IPS-15b (cell line): ENCODE data around the gene FBXO17.

ENCODE experiments used
- H3K27me3 ChIP-seq: one replicate; pipeline ENCODE4 v1.6.1; 2013; ENCODE audit warnings: low read length; ENCODE audit not compliant: control insufficient read depth, insufficient read depth
- H3K36me3 ChIP-seq: one replicate; pipeline ENCODE4 v1.6.1; 2013; ENCODE audit warnings: low read length; ENCODE audit not compliant: control insufficient read depth, insufficient read depth
- H3K4me1 ChIP-seq: one replicate; pipeline ENCODE4 v1.6.1; 2013; ENCODE audit warnings: mild to moderate bottlenecking, low read length; ENCODE audit not compliant: control insufficient read depth, insufficient read depth
- H3K4me3 ChIP-seq: one replicate; pipeline ENCODE4 v1.5.1; 2013; ENCODE audit warnings: low read depth, low read length
- H3K9ac ChIP-seq: one replicate; pipeline ENCODE4 v1.6.1; 2013; ENCODE audit warnings: low read depth, mild to moderate bottlenecking, low read length
- H3K9me3 ChIP-seq: one replicate; pipeline ENCODE4 v1.6.1; 2013; ENCODE audit warnings: mild to moderate bottlenecking, low read length; ENCODE audit not compliant: control insufficient read depth, insufficient read depth

Gene FBXO17

DNA sequence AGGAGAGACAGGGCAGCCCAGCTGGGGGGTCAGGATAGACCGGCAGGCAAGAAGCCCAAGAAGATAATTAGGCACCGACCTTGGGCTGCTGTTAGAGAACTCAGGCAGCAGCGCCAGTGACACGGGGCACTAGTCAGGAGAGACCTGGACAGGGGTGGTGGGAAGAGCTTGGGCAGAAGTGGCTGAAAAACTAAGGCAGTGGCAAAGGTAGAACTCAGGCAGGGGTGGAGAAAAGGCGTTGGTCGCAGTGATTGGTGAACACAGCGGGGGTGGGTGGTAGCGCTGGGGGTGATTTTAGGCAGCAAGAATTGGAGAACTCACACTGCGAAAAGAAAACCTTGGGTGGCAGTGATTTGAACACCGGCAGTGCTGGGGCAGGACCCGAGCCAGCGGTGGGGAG, 67.9 kb downstream of the FBXO17 start:
- peaks cover 23% of the 10 kb centered on the region for H3K36me3 ChIP-seq
- no peak overlapping the region for H3K9ac ChIP-seq
- H3K4me1 ChIP-seq: no peaks in the 10 kb centered on the region
- no peaks in the 10 kb centered on the region for H3K9me3 ChIP-seq
- no peaks in the 10 kb centered on the region for H3K27me3 ChIP-seq
- no peak overlapping the region for H3K4me3 ChIP-seq

DNA sequence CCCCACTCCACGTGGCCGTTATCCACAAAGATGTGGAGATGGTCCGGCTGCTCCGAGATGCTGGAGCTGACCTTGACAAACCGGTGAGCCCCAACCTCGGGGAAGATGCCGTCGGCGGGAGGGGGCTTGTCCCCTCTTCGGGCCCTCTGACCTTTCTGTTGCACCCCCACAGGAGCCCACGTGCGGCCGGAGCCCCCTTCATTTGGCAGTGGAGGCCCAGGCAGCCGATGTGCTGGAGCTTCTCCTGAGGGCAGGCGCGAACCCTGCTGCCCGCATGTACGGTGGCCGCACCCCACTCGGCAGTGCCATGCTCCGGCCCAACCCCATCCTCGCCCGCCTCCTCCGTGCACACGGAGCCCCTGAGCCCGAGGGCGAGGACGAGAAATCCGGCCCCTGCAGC, 68.3 kb downstream of the FBXO17 start:
- Histone ChIP-seq H3K4me3 (no peak overlapping the region), H3K36me3 (peaks cover 23% of the 10 kb centered on the region), H3K27me3 (no peaks in the 10 kb centered on the region), H3K9ac (no peak overlapping the region), H3K9me3 (no peaks in the 10 kb centered on the region), H3K4me1 (no peaks in the 10 kb centered on the region)

DNA sequence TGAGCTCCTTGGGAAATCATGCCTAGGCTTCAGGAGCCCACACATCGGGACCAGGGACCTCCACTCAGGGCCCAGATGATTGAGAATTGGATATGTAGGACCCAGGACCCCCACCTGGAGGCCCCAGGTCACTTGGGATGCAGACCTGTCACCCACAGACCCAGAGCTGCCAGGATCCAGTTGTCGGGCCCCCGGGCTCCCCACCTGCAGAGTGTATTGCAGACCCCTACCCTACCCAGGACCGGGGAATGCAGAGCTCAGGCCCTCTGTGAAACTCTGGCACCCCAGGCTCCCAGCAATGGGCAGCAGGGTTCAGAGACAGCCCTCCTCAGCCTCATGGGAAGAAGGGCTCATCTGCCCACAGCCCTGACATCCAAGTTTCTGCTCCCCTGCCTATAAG, 69.9 kb downstream of the FBXO17 start:
- Histone ChIP-seq H3K4me1 (peaks cover 6% of the 10 kb centered on the region), H3K4me3 (no peak overlapping the region), H3K36me3 (peaks cover 23% of the 10 kb centered on the region), H3K9ac (no peak overlapping the region), H3K27me3 (no peaks in the 10 kb centered on the region), H3K9me3 (no peaks in the 10 kb centered on the region)

DNA sequence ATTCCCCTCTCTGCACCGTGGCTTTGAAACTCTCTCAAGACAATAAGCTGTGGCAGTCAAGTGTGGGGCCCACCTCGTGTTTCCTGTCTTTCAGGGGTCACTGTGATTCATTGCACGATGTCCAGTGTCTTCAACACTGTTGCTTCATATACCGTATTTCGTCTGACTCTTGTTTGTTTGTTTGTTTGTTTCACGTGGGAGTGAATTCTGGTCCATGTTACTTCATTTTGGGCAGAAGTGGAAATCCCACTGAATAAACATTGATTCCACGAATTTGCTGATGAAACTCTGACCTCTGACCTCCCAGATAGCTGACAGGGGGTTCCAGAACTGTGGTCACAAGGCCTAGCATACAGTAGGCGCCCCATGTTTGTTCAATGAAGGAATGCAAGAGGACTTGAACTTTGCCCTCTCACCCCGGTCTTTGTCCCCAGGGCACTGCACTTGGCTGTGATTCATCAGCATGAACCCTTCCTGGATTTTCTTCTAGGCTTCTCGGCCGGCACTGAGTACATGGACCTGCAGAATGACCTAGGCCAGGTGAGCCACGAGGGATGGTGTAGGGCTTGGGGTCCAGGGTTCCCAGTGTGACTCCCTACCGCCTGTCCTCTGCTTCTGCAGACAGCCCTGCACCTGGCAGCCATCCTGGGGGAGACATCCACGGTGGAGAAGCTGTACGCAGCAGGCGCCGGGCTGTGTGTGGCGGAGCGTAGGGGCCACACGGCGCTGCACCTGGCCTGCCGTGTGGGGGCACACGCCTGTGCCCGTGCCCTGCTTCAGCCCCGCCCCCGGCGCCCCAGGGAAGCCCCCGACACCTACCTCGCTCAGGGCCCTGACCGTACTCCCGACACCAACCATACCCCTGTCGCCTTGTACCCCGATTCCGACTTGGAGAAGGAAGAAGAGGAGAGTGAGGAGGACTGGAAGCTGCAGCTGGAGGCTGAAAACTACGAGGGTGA, 70.7 kb downstream of the FBXO17 start:
- Histone ChIP-seq H3K36me3 (peaks cover 23% of the 10 kb centered on the region), H3K4me1 (peaks cover 6% of the 10 kb centered on the region), H3K9ac (no peak overlapping the region), H3K4me3 (no peak overlapping the region), H3K9me3 (no peaks in the 10 kb centered on the region), H3K27me3 (no peaks in the 10 kb centered on the region)

DNA sequence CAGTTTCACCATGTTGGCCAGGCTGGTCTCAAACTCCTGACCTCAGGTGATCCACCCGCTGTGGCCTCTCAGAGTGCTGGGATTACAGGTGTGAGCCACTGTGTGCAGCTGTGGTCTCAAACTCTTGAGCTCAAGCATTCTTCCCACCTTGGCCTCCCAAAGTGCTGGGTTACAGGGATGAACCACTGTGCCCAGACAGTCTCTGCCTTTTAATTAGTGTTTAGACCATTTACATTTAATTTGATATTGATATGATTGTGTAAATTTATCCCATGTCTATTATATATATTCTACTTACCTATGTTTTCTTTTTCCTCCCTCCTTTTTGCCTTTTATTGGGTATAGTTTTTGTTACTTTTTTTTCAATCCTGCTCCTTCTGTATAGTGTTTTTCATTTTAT, 73.9 kb downstream of the FBXO17 start:
- peaks cover 6% of the 10 kb centered on the region for H3K4me1 ChIP-seq
- H3K9me3 ChIP-seq: no peaks in the 10 kb centered on the region
- peaks cover 14% of the 10 kb centered on the region for H3K36me3 ChIP-seq
- H3K9ac ChIP-seq: no peak overlapping the region
- peaks cover 14% of the 10 kb centered on the region for H3K27me3 ChIP-seq
- H3K4me3 ChIP-seq: no peak overlapping the region

DNA sequence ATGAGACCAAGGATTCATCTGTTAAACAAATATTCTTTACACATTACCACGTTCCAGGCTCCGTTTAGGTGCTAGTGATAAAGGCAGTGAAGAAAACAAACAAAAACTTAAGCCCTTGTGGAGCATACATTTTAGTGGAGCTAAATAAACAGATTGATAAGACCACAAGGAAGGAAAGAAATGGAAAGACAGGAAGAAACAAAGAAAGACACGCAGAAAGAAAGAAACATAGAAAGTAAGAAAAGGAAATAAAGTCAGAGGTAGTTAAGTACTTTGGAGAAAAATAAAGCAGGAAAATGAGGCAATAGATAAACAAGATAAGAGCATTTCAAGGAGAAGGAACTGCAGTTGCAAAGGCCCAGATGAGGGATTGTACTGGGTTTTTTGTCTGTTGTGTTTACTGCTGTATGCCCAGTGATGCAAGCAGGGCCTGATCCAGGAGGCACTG, 74.8 kb downstream of the FBXO17 start:
- peak overlapping the region; percentile 62 for H3K4me3 ChIP-seq
- peaks cover 12% of the 10 kb centered on the region for H3K36me3 ChIP-seq
- no peaks in the 10 kb centered on the region for H3K9me3 ChIP-seq
- no peak overlapping the region for H3K9ac ChIP-seq
- H3K27me3 ChIP-seq: peaks cover 14% of the 10 kb centered on the region
- peaks cover 6% of the 10 kb centered on the region for H3K4me1 ChIP-seq

DNA sequence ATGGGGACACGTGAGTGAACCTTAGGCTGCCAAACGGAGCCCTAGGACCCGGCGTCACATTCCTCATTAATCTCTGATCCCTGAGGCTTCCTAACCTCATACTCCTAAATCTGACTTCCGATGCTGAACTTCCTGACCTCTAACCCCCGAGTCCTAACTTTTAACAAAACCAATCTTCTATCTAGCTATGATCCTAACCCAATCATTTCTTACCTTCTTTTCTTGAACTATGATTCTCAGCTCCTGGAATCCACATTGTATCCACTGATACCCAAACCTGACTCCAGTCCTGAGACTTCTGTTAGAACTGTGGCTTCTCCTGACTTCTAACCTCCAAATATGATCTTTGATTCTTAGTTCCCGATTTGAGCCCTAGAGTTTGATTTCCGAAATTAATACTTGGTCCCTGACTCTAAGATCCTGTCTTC, 75.3 kb downstream of the FBXO17 start:
- H3K36me3 ChIP-seq: peaks cover 7% of the 10 kb centered on the region

DNA sequence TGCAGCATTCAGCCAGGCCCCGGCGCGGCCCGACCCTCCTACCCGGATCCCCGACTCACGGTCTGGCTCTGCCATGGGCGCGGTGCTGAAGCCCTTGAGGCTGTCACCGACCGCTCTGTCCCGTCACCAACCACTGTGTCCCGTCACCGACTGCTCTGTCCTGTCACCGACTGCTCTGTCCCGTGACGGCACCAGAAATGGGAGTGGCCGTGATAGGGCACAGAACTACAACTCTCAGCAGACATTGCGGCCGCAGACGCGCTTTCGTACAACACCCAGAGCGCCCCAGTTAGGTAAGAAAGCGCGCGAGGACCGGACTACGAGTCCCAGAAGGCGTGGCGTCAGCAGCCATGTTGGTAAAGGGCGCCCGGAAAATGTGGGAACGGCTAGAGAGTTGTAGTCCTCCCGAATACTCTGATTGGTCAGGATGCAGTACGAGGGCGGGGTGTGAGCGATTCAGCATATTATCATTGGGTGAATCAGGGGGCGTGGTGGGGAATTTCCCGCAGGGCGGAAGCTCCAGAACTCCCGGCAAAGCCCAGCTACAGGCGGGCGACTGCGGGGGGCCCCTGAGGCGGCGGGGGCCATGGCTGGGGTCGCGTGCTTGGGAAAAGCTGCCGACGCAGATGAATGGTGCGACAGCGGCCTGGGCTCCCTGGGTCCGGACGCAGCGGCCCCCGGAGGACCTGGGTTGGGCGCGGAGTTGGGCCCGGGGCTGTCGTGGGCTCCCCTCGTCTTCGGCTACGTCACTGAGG, 75.9 kb downstream of the FBXO17 start, which contains the start of the genes NFKBIB and SIRT2:
TSS of gene NFKBIB (plus strand) at position 523 of the 755 bp plus-strand sequence. CDS start at position 587, 64 bp downstream.
TSS of gene SIRT2 (minus strand) at position 172 of the 755 bp plus-strand sequence. CDS start at position 75, 97 bp downstream.
- Histone ChIP-seq H3K36me3 (peaks cover 1% of the 10 kb centered on the region), H3K9me3 (no peaks in the 10 kb centered on the region), H3K4me1 (peaks cover 6% of the 10 kb centered on the region), H3K27me3 (peaks cover 14% of the 10 kb centered on the region), H3K4me3 (peak within 1 kb of the TSS; percentile 85), H3K9ac (no peak within 1 kb of the TSS)

More for the DNA sequence above, 75.3 kb downstream of the FBXO17 start:
- peak overlapping the region; percentile 62 for H3K4me3 ChIP-seq
- peaks cover 14% of the 10 kb centered on the region for H3K27me3 ChIP-seq
- no peak overlapping the region for H3K9ac ChIP-seq
- H3K9me3 ChIP-seq: no peaks in the 10 kb centered on the region
- peaks cover 6% of the 10 kb centered on the region for H3K4me1 ChIP-seq

DNA sequence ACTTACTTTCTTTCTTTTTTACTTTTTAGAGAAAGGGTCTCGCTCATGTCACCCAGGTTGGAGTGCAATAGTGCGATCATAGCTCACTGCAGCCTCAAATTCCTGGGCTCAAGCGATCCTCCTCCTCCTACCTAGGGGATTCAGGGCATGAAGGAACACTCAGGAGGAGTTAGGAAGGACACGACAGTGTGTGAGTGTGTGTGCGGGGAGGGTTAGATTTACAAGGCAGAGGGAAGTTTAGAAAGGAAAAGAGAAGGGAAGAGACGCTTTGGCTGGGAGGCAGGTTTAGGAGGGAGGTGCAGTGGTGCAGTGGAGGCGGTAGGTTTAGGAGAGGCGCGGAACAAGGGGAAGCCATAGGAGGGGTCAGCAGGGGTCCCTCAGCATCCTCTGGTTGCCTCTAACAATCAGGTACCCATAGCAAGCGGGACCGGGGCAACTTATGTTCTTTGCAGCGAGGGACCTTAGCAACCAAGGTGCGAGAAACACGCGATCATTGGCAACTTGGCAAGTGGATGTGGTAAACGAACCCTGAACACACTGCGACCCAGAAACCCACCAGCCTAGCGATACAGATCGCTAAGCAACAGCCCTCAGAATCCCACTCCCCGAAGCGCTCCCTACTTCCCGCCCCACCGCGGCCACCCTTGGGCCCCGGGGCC, 76.6 kb downstream of the FBXO17 start:
- Histone ChIP-seq H3K4me1 (peaks cover 6% of the 10 kb centered on the region), H3K9ac (no peak overlapping the region), H3K4me3 (peak overlapping the region; percentile 85), H3K36me3 (no peaks in the 10 kb centered on the region), H3K9me3 (no peaks in the 10 kb centered on the region), H3K27me3 (peaks cover 14% of the 10 kb centered on the region)

DNA sequence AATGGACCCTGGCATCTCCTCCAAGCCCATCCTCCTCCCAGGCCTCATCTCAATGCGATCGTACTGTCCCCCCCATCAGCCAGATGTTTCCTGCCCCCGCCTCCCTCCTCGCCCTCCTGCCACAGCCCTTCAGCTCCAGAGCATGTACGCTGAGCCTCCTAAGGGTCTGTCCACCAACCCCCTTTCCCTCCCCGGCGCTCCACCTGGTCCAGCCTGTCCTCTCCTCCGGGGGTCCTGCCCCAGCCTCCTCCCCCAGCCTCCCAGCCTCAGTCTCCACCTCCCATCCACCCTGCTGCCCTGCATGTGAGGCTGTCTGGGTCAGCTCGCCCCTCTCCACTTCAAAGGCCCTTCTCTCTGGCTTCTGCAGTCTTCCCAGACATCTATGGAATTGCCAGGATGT, 80.6 kb downstream of the FBXO17 start:
- H3K9me3 ChIP-seq: no peaks in the 10 kb centered on the region
- H3K36me3 ChIP-seq: no peaks in the 10 kb centered on the region
- peaks cover 14% of the 10 kb centered on the region for H3K27me3 ChIP-seq
- no peak overlapping the region for H3K4me3 ChIP-seq
- no peak overlapping the region for H3K9ac ChIP-seq
- H3K4me1 ChIP-seq: no peaks in the 10 kb centered on the region

DNA sequence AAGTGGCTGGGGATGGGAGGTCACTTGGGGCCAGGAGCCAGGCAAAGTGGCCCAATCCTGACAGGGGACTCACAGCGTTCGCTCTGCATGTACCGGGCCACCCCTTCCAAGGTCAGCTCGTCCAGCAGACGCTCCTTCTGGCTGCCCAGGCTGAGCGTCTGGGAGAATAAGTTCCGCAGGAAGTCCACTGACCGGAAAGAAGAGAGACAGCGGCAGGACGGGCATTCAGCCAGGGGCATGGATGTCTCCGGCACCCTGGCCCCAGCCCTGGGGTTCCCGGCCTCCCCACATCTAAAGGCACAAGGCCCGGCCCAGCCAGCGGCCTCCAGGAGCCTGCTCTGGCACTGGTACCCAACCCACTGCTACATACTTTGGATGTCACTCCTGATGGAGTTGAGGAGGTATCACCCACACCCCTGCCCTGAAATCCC, 82.2 kb downstream of the FBXO17 start:
- Histone ChIP-seq H3K4me1 (no peaks in the 10 kb centered on the region), H3K9me3 (no peaks in the 10 kb centered on the region), H3K9ac (no peak overlapping the region), H3K4me3 (no peak overlapping the region), H3K36me3 (no peaks in the 10 kb centered on the region), H3K27me3 (peaks cover 6% of the 10 kb centered on the region)
